Sigmoid colon (tissue), 4 donors: ENCODE results near the gene PUS7L.

Source experiments
- CTCF ChIP-seq, 4 experiments: fragments of 450-650 bp in 3 of 4; fragments of 200-600 bp in 1 of 4; IDR thresholded peaks; one replicate each; pipeline ENCODE4 v1.5.1; 2016 to 2019; ENCODE audit warnings: antibody characterized with exemption in 4 of 4, mild to moderate bottlenecking in 3 of 4, moderate library complexity in 2 of 4
- EP300 ChIP-seq, 4 donors: sonication (generic); formaldehyde crosslinking; IDR thresholded peaks; one replicate each; pipeline ENCODE4 v1.6.1; 2017; ENCODE audit warnings: antibody characterized with exemption in 4 of 4
- POLR2A ChIP-seq, 2 donors: fragments of 450-650 bp; IDR thresholded peaks; one replicate each; pipeline ENCODE4 v1.6.1; 2016; ENCODE audit warnings: antibody characterized with exemption in 2 of 2, mild to moderate bottlenecking in 2 of 2, moderate library complexity in 2 of 2

DNA sequence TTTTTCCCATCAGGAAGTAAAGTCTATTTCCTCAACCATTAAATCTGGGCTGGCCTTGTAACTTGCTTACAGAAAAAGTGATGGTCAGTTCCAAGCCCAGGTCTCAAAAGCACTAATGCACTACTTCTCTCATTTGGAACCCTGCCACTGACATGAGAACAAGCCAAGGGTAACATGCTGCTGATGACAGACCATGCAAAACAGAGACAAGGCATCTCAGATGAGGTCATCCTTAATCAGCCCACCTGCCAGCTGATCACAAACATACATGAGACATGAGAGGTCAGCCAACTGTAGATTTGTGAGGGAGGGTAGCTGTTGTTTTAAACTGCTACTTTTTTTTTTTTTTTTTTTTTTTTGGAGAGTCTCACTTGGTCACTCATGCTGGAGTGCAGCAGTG lies 31.4 kb upstream of the PUS7L start:
- no peak for TF ChIP-seq POLR2A (IDR thresholded peaks at IDR 0.05)
- TF ChIP-seq EP300 (IDR thresholded peaks at IDR 0.05) = no peak
- no peak for TF ChIP-seq CTCF (IDR thresholded peaks at IDR 0.05)
